Measurements from ENCODE around the gene HS3ST5.

DNA sequence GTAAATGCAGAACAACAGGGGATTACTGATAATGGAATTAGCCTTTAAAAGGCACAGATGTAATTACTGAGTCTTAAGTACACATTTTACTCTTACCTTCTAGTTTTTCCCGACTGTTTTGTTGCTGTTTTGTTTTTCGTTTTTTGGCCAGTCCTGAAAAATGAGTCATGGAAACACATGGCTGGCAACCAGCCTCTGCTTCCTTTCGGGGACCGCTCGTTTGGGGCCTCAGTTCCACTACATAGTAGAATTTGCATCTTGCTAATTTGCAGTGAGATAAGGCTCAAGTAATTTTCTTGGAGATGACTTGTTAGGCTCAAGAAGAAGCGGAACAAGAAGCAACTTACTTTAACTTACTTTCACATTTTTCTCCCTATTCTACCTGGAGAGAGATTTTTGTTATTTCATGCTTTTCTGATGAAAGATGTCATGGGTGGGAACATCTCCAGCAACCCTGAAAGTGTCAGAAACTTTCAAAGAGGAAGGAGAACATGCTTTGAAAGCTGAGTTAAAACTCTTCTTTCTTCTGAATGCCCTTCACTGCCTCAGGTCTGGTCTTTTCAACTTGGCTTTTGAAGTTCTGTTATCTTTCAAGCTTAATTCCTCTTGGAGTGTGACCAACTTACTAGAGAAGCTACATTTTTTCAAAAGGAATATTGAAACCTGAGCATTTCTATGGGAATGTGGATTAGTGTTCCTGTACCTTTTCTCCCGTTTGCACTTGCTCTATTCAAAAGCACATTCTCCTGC is 300.4 kb downstream of the HS3ST5 start:
- TF ChIP-seq, protein P1, sequence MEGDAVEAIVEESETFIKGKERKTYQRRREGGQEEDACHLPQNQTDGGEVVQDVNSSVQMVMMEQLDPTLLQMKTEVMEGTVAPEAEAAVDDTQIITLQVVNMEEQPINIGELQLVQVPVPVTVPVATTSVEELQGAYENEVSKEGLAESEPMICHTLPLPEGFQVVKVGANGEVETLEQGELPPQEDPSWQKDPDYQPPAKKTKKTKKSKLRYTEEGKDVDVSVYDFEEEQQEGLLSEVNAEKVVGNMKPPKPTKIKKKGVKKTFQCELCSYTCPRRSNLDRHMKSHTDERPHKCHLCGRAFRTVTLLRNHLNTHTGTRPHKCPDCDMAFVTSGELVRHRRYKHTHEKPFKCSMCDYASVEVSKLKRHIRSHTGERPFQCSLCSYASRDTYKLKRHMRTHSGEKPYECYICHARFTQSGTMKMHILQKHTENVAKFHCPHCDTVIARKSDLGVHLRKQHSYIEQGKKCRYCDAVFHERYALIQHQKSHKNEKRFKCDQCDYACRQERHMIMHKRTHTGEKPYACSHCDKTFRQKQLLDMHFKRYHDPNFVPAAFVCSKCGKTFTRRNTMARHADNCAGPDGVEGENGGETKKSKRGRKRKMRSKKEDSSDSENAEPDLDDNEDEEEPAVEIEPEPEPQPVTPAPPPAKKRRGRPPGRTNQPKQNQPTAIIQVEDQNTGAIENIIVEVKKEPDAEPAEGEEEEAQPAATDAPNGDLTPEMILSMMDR (conservative IDR thresholded peaks at IDR 0.05), result no peak
- TF ChIP-seq EZH2 (IDR thresholded peaks at IDR 0.05; ENCODE audit: low read depth), result no peak

All from PC-9 (cell line).